PC-9 (cell line): ENCODE results near the gene FOXP1. TPM values are rescaled to one million over a fixed set of nuclear protein-coding genes. Genes with fewer than 3 reads are reported as not detected.

Experiments used
- BruUV-seq: library from RNA; stranded (reverse); fragments of 400-500 nt; replicated peaks from 2 replicates; lab custom pipeline; 2021; lab: Mats Ljungman, UMichigan
- CTCF ChIA-PET: fragments of 300-600 bp; sonication (Branson Sonifier 250); formaldehyde crosslinking; loops from one replicate; lab custom pipeline; 2022; ENCODE audit warnings: antibody characterized with exemption; lab: Charles Lee
- POLR2A ChIA-PET: fragments of 300-600 bp; sonication (Branson Sonifier 250); formaldehyde crosslinking; loops from one replicate; lab custom pipeline; 2022; ENCODE audit warnings: antibody characterized with exemption; ENCODE audit not compliant: unreplicated experiment; lab: Charles Lee
- DNase-seq, 2 experiments: peaks; one replicate each; pipeline versions ENCODE4 v3.0.0 to v3.0.0-alpha.2; 2015 to 2022; ENCODE audit warnings: mixed read lengths in 1 of 2
- H2AFZ ChIP-seq: fragments of 200-600 bp; sonication (generic); 2 replicates; pipeline ENCODE4 v1.8.1; 2017; ENCODE audit warnings: antibody characterized with exemption
- H3F3A ChIP-seq: fragments of 200-600 bp; sonication (generic); 2 replicates; pipeline ENCODE4 v1.8.1; 2017; ENCODE audit warnings: antibody characterized with exemption, mild to moderate bottlenecking, low read depth; ENCODE audit not compliant: insufficient read depth
- H3K27ac ChIP-seq: fragments of 200-600 bp; sonication (generic); 2 replicates; pipeline ENCODE4 v1.6.1; 2016; ENCODE audit warnings: mixed run types
- H3K27me3 ChIP-seq: fragments of 200-600 bp; sonication (generic); 2 replicates; pipeline ENCODE4 v1.6.1; 2016; ENCODE audit warnings: low read depth, mixed run types; ENCODE audit not compliant: insufficient read depth
- H3K36me3 ChIP-seq: fragments of 200-600 bp; sonication (generic); 2 replicates; pipeline ENCODE4 v1.6.1; 2016; ENCODE audit warnings: low read depth, mixed run types
- H3K4me1 ChIP-seq: fragments of 200-600 bp; sonication (generic); replicated peaks from 2 replicates; pipeline ENCODE4 v1.6.1; 2016; ENCODE audit warnings: mixed run types; ENCODE audit not compliant: insufficient read depth
- H3K4me2 ChIP-seq: fragments of 200-600 bp; sonication (generic); 2 replicates; pipeline ENCODE4 v1.6.1; 2017; ENCODE audit warnings: mixed run types
- H3K4me3 ChIP-seq: fragments of 200-600 bp; sonication (generic); 2 replicates; pipeline ENCODE4 v1.6.1; 2016; ENCODE audit warnings: mixed run types
- H3K79me2 ChIP-seq: fragments of 200-600 bp; sonication (generic); 2 replicates; pipeline ENCODE4 v1.6.1; 2017; ENCODE audit warnings: low read depth, mixed run types
- H3K9me2 ChIP-seq: fragments of 200-600 bp; sonication (generic); 2 replicates; pipeline ENCODE4 v1.8.1; 2017; ENCODE audit warnings: mild to moderate bottlenecking; ENCODE audit not compliant: insufficient read depth
- H3K9me3 ChIP-seq: fragments of 200-600 bp; sonication (generic); 2 replicates; pipeline ENCODE4 v1.8.1; 2016; ENCODE audit warnings: low read depth; ENCODE audit not compliant: insufficient read depth
- H4K20me1 ChIP-seq: fragments of 200-600 bp; sonication (generic); 2 replicates; pipeline ENCODE4 v1.8.1; 2017; ENCODE audit not compliant: insufficient read depth
- CTCF ChIP-seq: fragments of 200-600 bp; sonication (generic); conservative IDR thresholded peaks from 2 replicates; pipeline ENCODE4 v1.6.1; 2017; ENCODE audit warnings: mixed run types, antibody characterized with exemption, mild to moderate bottlenecking, moderate library complexity
- EZH2 ChIP-seq: fragments of 200-600 bp; sonication (generic); IDR thresholded peaks from 2 replicates; pipeline ENCODE4 v1.8.0; 2017; ENCODE audit warnings: antibody characterized with exemption, low read depth
- intact Hi-C: fragments of 100-400 bp; cut with micrococcal nuclease; formaldehyde crosslinking; loops from one replicate; pipeline ENCODE4 v1.10.0; 2022; ENCODE audit not compliant: unreplicated experiment
- total RNA-seq: library from RNA; stranded (reverse); gene quantifications from 2 replicates; pipeline ENCODE4 v1.2.3, GENCODE V29; 2021

Gene FOXP1
- total RNA-seq, 1 experiment from 2014 or later, result 33.3 TPM

GRCh38 chr3:71083726-71084131 is 499.8 kb downstream of the FOXP1 start:
- intact Hi-C loops, result no loop called here
- ChIA-PET POLR2A (no interaction called here), CTCF (no interaction called here)
- no peaks in the 10 kb centered on the region for H3F3A ChIP-seq
- H3K27ac ChIP-seq, result no peak overlapping the region
- H3K4me3 ChIP-seq, result no peak overlapping the region
- no peaks in the 10 kb centered on the region for H3K36me3 ChIP-seq
- H3K4me2 ChIP-seq, result no peak overlapping the region
- no peaks in the 10 kb centered on the region for H3K27me3 ChIP-seq
- BruUV-seq, result no TSS peak
- no peak overlapping the region for H2AFZ ChIP-seq
- no peaks in the 10 kb centered on the region for H3K9me3 ChIP-seq
- TF ChIP-seq EZH2 (no peak), CTCF (no peak)
- H3K4me1 ChIP-seq, result no peaks in the 10 kb centered on the region
- no peaks in the 10 kb centered on the region for H4K20me1 ChIP-seq
- H3K9me2 ChIP-seq, result no peaks in the 10 kb centered on the region
- H3K79me2 ChIP-seq, result no peaks in the 10 kb centered on the region
- no peak for DNase-seq

GRCh38 chr3:71082833-71083232 is 500.7 kb downstream of the FOXP1 start:
- intact Hi-C loops, result no loop called here

GRCh38 chr3:71080517-71081083 is 502.9 kb downstream of the FOXP1 start:
- CTCF ChIA-PET, result no interaction called here

More at GRCh38 chr3:71082833-71083232, 500.7 kb downstream of the FOXP1 start:
- H4K20me1 ChIP-seq, result no peaks in the 10 kb centered on the region
- H3K27ac ChIP-seq, result no peak overlapping the region
- H2AFZ ChIP-seq, result no peak overlapping the region
- TF ChIP-seq CTCF (no peak), EZH2 (no peak)
- H3F3A ChIP-seq, result no peaks in the 10 kb centered on the region
- H3K4me2 ChIP-seq, result no peak overlapping the region
- no peaks in the 10 kb centered on the region for H3K9me2 ChIP-seq
- H3K36me3 ChIP-seq, result no peaks in the 10 kb centered on the region
- no peak for DNase-seq
- POLR2A ChIA-PET, result no interaction called here
- no peak overlapping the region for H3K4me3 ChIP-seq
- CTCF ChIA-PET, result no interaction called here
- H3K9me3 ChIP-seq, result no peaks in the 10 kb centered on the region
- no TSS peak for BruUV-seq
- no peaks in the 10 kb centered on the region for H3K4me1 ChIP-seq
- H3K79me2 ChIP-seq, result no peaks in the 10 kb centered on the region
- H3K27me3 ChIP-seq, result no peaks in the 10 kb centered on the region

More at GRCh38 chr3:71080517-71081083, 502.9 kb downstream of the FOXP1 start:
- Histone ChIP-seq H3K36me3 (no peaks in the 10 kb centered on the region), H2AFZ (no peak overlapping the region), H3F3A (no peaks in the 10 kb centered on the region), H3K27me3 (no peaks in the 10 kb centered on the region), H3K27ac (no peak overlapping the region), H3K9me2 (no peaks in the 10 kb centered on the region), H3K9me3 (no peaks in the 10 kb centered on the region), H4K20me1 (no peaks in the 10 kb centered on the region), H3K4me2 (no peak overlapping the region), H3K4me3 (no peak overlapping the region), H3K4me1 (no peaks in the 10 kb centered on the region), H3K79me2 (no peaks in the 10 kb centered on the region)
- BruUV-seq, result no TSS peak
- no peak for TF ChIP-seq EZH2
- TF ChIP-seq CTCF, result no peak
- POLR2A ChIA-PET, result no interaction called here
- intact Hi-C loops, result no loop called here
- DNase-seq, result no peak
